HepG2 (cell line): ENCODE measurements around the gene ADPRS. TPM values are rescaled to one million over a fixed set of nuclear protein-coding genes. Genes with fewer than 3 reads are reported as not detected.

Experiments
- ATAC-seq: fragments of 200-7000 bp; cut with Tn5 transposase; 3 replicates; pipeline ENCODE4 v1.9.1; 2020; ENCODE audit warnings: mild to moderate bottlenecking, moderate library complexity
- BruUV-seq: library from RNA; stranded (reverse); fragments of 400-500 nt; replicated peaks from 2 replicates; lab custom pipeline; 2021; lab: Mats Ljungman, UMichigan
- CTCF ChIA-PET: fragments of 300-600 bp; formaldehyde crosslinking; extraction: SDS; loops from one replicate; lab custom pipeline; 2021; ENCODE audit warnings: low total read pairs, inconsistent platforms, low intra/inter-chr PET ratio; lab: Yijun Ruan, JAX
- POLR2A ChIA-PET: fragments of 350-600 bp; sonication (Branson Sonifier 250); formaldehyde crosslinking; loops from one replicate; lab custom pipeline; 2020; ENCODE audit warnings: antibody characterized with exemption, inconsistent platforms; lab: Yijun Ruan, JAX
- DNase-seq: peaks from one replicate; pipeline ENCODE4 v3.0.0-alpha.2; 2015; ENCODE audit warnings: low spot score
- FAIRE-seq: peaks from 3 replicates; lab custom pipeline; 2011; peaks lifted over from hg19 to GRCh38; lab: Jason Lieb, UNC
- H2AFZ ChIP-seq: one replicate; pipeline ENCODE4 v1.6.1; 2011; ENCODE audit warnings: low read length, inconsistent platforms
- H3K27ac ChIP-seq: fragments of 300-600 bp; 3 replicates; pipeline ENCODE4 v1.8.0; 2011; ENCODE audit warnings: mixed run types, mild to moderate bottlenecking, mixed read lengths, low read length, inconsistent platforms; ENCODE audit not compliant: insufficient read depth; ENCODE audit errors: extremely low read length
- H3K27me3 ChIP-seq, 2 experiments: fragments of 200-600 bp in 1 of 2; 2 replicates in 1 of 2; 3 replicates in 1 of 2; pipeline versions ENCODE4 v1.6.0 to v1.8.0; 2011; ENCODE audit warnings: low read length in 2 of 2, mild to moderate bottlenecking in 2 of 2, moderate library complexity in 2 of 2, inconsistent platforms in 1 of 2; ENCODE audit not compliant: insufficient read depth in 2 of 2, control insufficient read depth in 1 of 2
- H3K36me3 ChIP-seq, 2 experiments: fragments of 200-600 bp in 1 of 2; replicated peaks in 1 of 2; 2 replicates in 1 of 2; 3 replicates in 1 of 2; pipeline versions ENCODE4 v1.5.1 to v1.8.0; 2011; ENCODE audit warnings: low read length in 2 of 2, inconsistent platforms in 1 of 2; ENCODE audit not compliant: insufficient read depth in 2 of 2, control insufficient read depth in 1 of 2
- H3K4me1 ChIP-seq: 2 replicates; pipeline ENCODE4 v1.5.1; 2012; ENCODE audit warnings: low read length, inconsistent platforms; ENCODE audit not compliant: insufficient read depth
- H3K4me2 ChIP-seq: 2 replicates; pipeline ENCODE4 v1.6.0; 2011; ENCODE audit warnings: low read depth, low read length, inconsistent platforms
- H3K4me3 ChIP-seq, 3 experiments: fragments of 200-600 bp in 1 of 3; sonication (generic), shearing (Covaris generic) in 1 of 3; replicated peaks in 1 of 3; 2 replicates each; pipeline ENCODE4 v1.5.1; 2011 to 2016; ENCODE audit warnings: low read length in 3 of 3, inconsistent platforms in 2 of 3, low read depth in 2 of 3, mild to moderate bottlenecking in 2 of 3, control low read depth in 1 of 3, mixed read lengths in 1 of 3; ENCODE audit not compliant: insufficient read depth in 1 of 3
- H3K79me2 ChIP-seq: one replicate; pipeline ENCODE4 v1.6.1; 2011; ENCODE audit warnings: low read length, inconsistent platforms; ENCODE audit not compliant: insufficient read depth
- H3K9ac ChIP-seq: 2 replicates; pipeline ENCODE4 v1.6.0; 2011; ENCODE audit warnings: mild to moderate bottlenecking, low read depth, low read length, inconsistent platforms; ENCODE audit not compliant: insufficient read depth
- H3K9me3 ChIP-seq: 2 replicates; pipeline ENCODE4 v1.5.1; 2012; ENCODE audit warnings: mild to moderate bottlenecking, low read length
- H4K20me1 ChIP-seq: 2 replicates; pipeline ENCODE4 v1.6.0; 2011; ENCODE audit warnings: inconsistent platforms, mild to moderate bottlenecking, low read length, moderate library complexity; ENCODE audit not compliant: insufficient read depth
- ETV6 ChIP-seq: sonication (generic); formaldehyde crosslinking; conservative IDR thresholded peaks from 2 replicates; pipeline ENCODE4 v1.4.0; 2020; ENCODE audit warnings: missing genetic modification reagents
- HNRNPLL ChIP-seq: fragments of 200-400 bp; formaldehyde crosslinking; IDR thresholded peaks from 2 replicates; pipeline ENCODE4 v1.6.1; 2017; ENCODE audit warnings: mild to moderate bottlenecking, low read depth, low read length; ENCODE audit not compliant: poor library complexity, severe bottlenecking
- JUNB ChIP-seq: sonication (generic); formaldehyde crosslinking; IDR thresholded peaks from 2 replicates; pipeline ENCODE4 v1.8.0; 2022; ENCODE audit warnings: missing genetic modification reagents, mild to moderate bottlenecking, borderline replicate concordance
- KDM6A ChIP-seq: IDR thresholded peaks from 2 replicates; pipeline ENCODE4 v1.6.1; 2016; ENCODE audit warnings: low read depth
- ZEB1 ChIP-seq: IDR thresholded peaks from 2 replicates; pipeline ENCODE4 v1.6.1; 2012; ENCODE audit warnings: mild to moderate bottlenecking, low read depth, inconsistent platforms; ENCODE audit not compliant: insufficient replicate concordance
- ZNF724P ChIP-seq: sonication (generic); formaldehyde crosslinking; IDR thresholded peaks from 2 replicates; pipeline ENCODE4 v1.8.0; 2022; ENCODE audit warnings: missing genetic modification reagents, borderline replicate concordance
- ZNF768 ChIP-seq: sonication (generic); formaldehyde crosslinking; IDR thresholded peaks from 2 replicates; pipeline ENCODE4 v1.4.0; 2020; ENCODE audit warnings: missing genetic modification reagents
- WGBS: methylation state at CpG from one replicate; pipeline ENCODE4 v1.1.6; 2017; ENCODE audit warnings: low lambda C conversion rate; 5-methylcytosine and 5-hydroxymethylcytosine counted together
- in situ Hi-C: cut with HindIII; loops from 2 replicates; pipeline ENCODE4 v1.10.0; 2017; ENCODE audit warnings: low pct_unique_long_range_greater_than_20kb; ENCODE audit not compliant: extremely low pct_ligation_motif_present
- intact Hi-C: fragments of 100-400 bp; cut with micrococcal nuclease; formaldehyde crosslinking; loops from one replicate; pipeline ENCODE4 v1.10.0; 2022; ENCODE audit not compliant: unreplicated experiment
- polyA plus RNA-seq, 8 experiments: library from polyadenylated mRNA; depleted of rRNA in 3 of 8; stranded (reverse) in 7 of 8; unstranded in 1 of 8; fragments of >200 nt; fragmentation: Illumina TruSeq in 4 of 8; extraction: Trizol in 4 of 8; gene quantifications; 2 replicates each; pipeline versions ENCODE4 v1.2.1 to v1.2.3, GENCODE V29; 2011 to 2016; ENCODE audit warnings: low read depth in 4 of 8, missing spikeins in 1 of 8, mixed read lengths in 1 of 8; ENCODE audit not compliant: insufficient read depth in 1 of 8
- total RNA-seq, 5 experiments: library from RNA; depleted of rRNA; stranded (reverse); fragments of >200 nt; fragmentation: Illumina TruSeq; extraction: Trizol; gene quantifications; 2 replicates each; pipeline ENCODE4 v1.2.3, GENCODE V29; 2016; ENCODE audit warnings: low read depth in 1 of 5
- TF ChIP-seq, protein P1 (sequence below): sonication (generic); formaldehyde crosslinking; IDR thresholded peaks from 2 replicates; pipeline ENCODE4 v1.4.0; 2020; ENCODE audit warnings: missing genetic modification reagents, borderline replicate concordance

ADPRS gene
- total and polyA plus RNA-seq, 2 of the 13 experiments (the other 11 are each of a cell fraction or from before 2014, with no cell fraction given): 30.6 to 36.4 TPM

DNA sequence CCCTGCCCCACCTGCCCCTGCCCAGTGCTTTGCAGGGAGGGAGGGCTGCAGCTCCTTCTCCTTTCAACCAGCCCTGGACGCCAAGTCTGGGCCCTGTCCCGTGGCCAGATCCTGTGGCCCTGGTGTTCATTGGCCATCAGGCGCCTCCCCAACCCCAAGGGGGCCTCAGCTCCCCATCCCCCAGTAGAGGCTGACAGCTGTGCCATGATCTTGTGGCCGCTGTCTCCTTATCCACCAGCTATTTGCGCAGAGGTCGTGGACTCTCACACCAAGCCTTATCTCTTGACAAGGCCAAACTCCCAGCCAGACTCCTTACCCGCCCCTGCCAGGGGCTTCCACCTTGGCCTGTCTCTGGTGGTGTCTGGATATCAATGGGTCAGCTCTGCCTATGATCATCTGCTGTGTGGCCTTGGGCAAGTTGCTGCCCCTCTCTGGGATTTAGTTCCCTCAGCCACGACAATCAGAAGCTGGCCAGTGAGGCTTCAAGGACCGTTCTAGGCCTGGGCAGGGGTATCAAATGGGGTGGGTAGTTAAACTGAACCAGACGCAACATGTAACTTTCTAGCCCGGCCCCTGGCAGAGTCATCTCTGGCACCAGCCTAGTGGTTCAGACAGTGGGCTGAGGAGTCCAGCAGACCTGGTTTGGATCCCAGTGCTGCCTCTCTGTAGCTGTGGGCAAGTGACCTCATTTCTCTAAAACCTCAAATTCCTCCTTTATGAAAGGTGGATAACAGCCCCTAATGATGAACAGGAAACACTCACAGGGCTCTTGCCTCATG, 39.6 kb downstream of the ADPRS start:
- TF ChIP-seq, protein P1, sequence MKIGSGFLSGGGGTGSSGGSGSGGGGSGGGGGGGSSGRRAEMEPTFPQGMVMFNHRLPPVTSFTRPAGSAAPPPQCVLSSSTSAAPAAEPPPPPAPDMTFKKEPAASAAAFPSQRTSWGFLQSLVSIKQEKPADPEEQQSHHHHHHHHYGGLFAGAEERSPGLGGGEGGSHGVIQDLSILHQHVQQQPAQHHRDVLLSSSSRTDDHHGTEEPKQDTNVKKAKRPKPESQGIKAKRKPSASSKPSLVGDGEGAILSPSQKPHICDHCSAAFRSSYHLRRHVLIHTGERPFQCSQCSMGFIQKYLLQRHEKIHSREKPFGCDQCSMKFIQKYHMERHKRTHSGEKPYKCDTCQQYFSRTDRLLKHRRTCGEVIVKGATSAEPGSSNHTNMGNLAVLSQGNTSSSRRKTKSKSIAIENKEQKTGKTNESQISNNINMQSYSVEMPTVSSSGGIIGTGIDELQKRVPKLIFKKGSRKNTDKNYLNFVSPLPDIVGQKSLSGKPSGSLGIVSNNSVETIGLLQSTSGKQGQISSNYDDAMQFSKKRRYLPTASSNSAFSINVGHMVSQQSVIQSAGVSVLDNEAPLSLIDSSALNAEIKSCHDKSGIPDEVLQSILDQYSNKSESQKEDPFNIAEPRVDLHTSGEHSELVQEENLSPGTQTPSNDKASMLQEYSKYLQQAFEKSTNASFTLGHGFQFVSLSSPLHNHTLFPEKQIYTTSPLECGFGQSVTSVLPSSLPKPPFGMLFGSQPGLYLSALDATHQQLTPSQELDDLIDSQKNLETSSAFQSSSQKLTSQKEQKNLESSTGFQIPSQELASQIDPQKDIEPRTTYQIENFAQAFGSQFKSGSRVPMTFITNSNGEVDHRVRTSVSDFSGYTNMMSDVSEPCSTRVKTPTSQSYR (CRISPR knock-in tag): peak; percentile 26; the same call in 1 of the 2 replicates
- TF ChIP-seq ZNF768 (CRISPR knock-in tag) (peak; percentile 97), KDM6A (CRISPR knock-in tag) (no peak), ETV6 (no peak), ZEB1 (no peak), JUNB (no peak), ZNF724P (CRISPR knock-in tag) (no peak), HNRNPLL (peak; percentile 76)
- in situ Hi-C loops (no loop called here), intact Hi-C loops (no loop called here)
- Histone ChIP-seq H3K79me2 (no peaks in the 10 kb centered on the region), H3K27ac (no peak overlapping the region), H2AFZ (no peak overlapping the region), H3K4me3 (no peak overlapping the region), H3K4me2 (peak overlapping the region; percentile 13; the same call in 1 of the 2 replicates), H3K4me1 (peaks cover 42% of the 10 kb centered on the region), H3K27me3 (peaks cover 7 to 25% of the 10 kb centered on the region in 2 experiments; a peak in 4 of 5 replicates), H3K9ac (no peak overlapping the region), H4K20me1 (no peaks in the 10 kb centered on the region), H3K36me3 (no peaks in the 10 kb centered on the region), H3K9me3 (no peaks in the 10 kb centered on the region)
- no peak for FAIRE-seq
- BruUV-seq: no TSS peak
- DNase-seq: no peak
- CTCF ChIA-PET: interaction anchor here (0.9 kb wide), 1 partner anchor 59 kb away, joined by 3 read pairs; no protein-coding TSS in a partner anchor
- WGBS: 0% methylated on average over 1 of the region's 11 CpGs
- no peak for ATAC-seq
- POLR2A ChIA-PET: interaction anchor here (0.8 kb wide), 1 partner anchor 13 kb away, joined by 3 read pairs; no protein-coding TSS in a partner anchor
